ENCODE data around the gene UAP1L1.

- TF ChIP-seq CTCF (IDR thresholded peaks at IDR 0.05) (no peak), ZFX (IDR thresholded peaks at IDR 0.05; ENCODE audit: borderline replicate concordance) (no peak)
Observed at GRCh38 chr9:137127301-137128157, 50.2 kb downstream of the UAP1L1 start.
